Caco-2 (cell line): ENCODE measurements around the gene MAN2A1. TPM values are rescaled to one million over a fixed set of nuclear protein-coding genes. Genes with fewer than 3 reads are reported as not detected.
"Not testable (repeated sequence)": the region's sequence is repeated elsewhere in the genome, so short reads cannot be mapped to it uniquely, and the experiment has no call there.

Experiments used
- BruUV-seq: library from RNA; stranded (reverse); fragments of 400-500 nt; replicated peaks from 2 replicates; lab custom pipeline; 2021; lab: Mats Ljungman, UMichigan
- CTCF ChIA-PET: fragments of 300-600 bp; sonication (Branson Sonifier 250); formaldehyde crosslinking; loops from one replicate; lab custom pipeline; 2022; ENCODE audit warnings: antibody characterized with exemption; lab: Charles Lee
- POLR2A ChIA-PET: fragments of 300-600 bp; sonication (Branson Sonifier 250); formaldehyde crosslinking; loops from one replicate; lab custom pipeline; 2022; ENCODE audit warnings: antibody characterized with exemption; lab: Charles Lee
- DNase-seq, 2 experiments: peaks; one replicate each; pipeline versions ENCODE4 v3.0.0 to v3.0.0-alpha.2; 2020 to 2022
- H3K27me3 ChIP-seq: replicated peaks from 2 replicates; pipeline ENCODE4 v1.6.0; 2011; ENCODE audit warnings: low read length; ENCODE audit not compliant: control insufficient read depth, insufficient read depth
- H3K36me3 ChIP-seq: 2 replicates; pipeline ENCODE4 v1.5.1; 2011; ENCODE audit warnings: low read length; ENCODE audit not compliant: control insufficient read depth, insufficient read depth
- H3K4me1 ChIP-seq: fragments of 250-450 bp; sonication (Bioruptor Pico); 2 replicates; pipeline ENCODE4 v1.5.1; 2020; ENCODE audit warnings: mild to moderate bottlenecking
- H3K4me3 ChIP-seq: 2 replicates; pipeline ENCODE4 v1.5.1; 2011; ENCODE audit warnings: low read depth, mild to moderate bottlenecking, control low read depth, low read length
- H3K9me3 ChIP-seq: fragments of 250-450 bp; sonication (Bioruptor Pico); 2 replicates; pipeline ENCODE4 v1.5.1; 2020; ENCODE audit warnings: mild to moderate bottlenecking, moderate library complexity
- H3K27ac Mint-ChIP-seq: one replicate; pipeline ENCODE4 v1.8.0; 2022; ENCODE audit warnings: mixed read lengths; ENCODE audit not compliant: unreplicated experiment
- H3K27me3 Mint-ChIP-seq: one replicate; pipeline ENCODE4 v1.8.0; 2022; ENCODE audit warnings: mixed read lengths; ENCODE audit not compliant: insufficient read depth, unreplicated experiment
- H3K36me3 Mint-ChIP-seq: one replicate; pipeline ENCODE4 v1.8.0; 2022; ENCODE audit warnings: mild to moderate bottlenecking, mixed read lengths; ENCODE audit not compliant: insufficient read depth, unreplicated experiment
- H3K4me1 Mint-ChIP-seq: one replicate; pipeline ENCODE4 v1.8.0; 2022; ENCODE audit warnings: low read depth, mixed read lengths; ENCODE audit not compliant: unreplicated experiment
- H3K4me3 Mint-ChIP-seq: one replicate; pipeline ENCODE4 v1.8.0; 2022; ENCODE audit warnings: mild to moderate bottlenecking, moderate library complexity, mixed read lengths; ENCODE audit not compliant: unreplicated experiment
- H3K9me3 Mint-ChIP-seq: one replicate; pipeline ENCODE4 v1.8.0; 2022; ENCODE audit warnings: mixed read lengths; ENCODE audit not compliant: unreplicated experiment
- intact Hi-C: fragments of 100-400 bp; cut with micrococcal nuclease; formaldehyde crosslinking; loops from one replicate; pipeline ENCODE4 v1.10.0; 2022; ENCODE audit not compliant: unreplicated experiment
- total RNA-seq: library from RNA; stranded (reverse); gene quantifications from 2 replicates; pipeline ENCODE4 v1.2.3, GENCODE V29; 2022
- TF ChIP-seq, protein P1 (sequence below), 2 experiments: fragments of 200-600 bp in 1 of 2; IDR thresholded peaks; 1 replicate in 1 of 2; 2 replicates in 1 of 2; pipeline versions ENCODE4 v1.5.1 to v1.8.0; 2011 to 2022; ENCODE audit warnings: antibody characterized with exemption in 1 of 2, control low read depth in 1 of 2, inconsistent platforms in 1 of 2, low read depth in 1 of 2, low read length in 1 of 2, mild to moderate bottlenecking in 1 of 2, moderate library complexity in 1 of 2; ENCODE audit not compliant: insufficient read depth in 1 of 2, severe bottlenecking in 1 of 2, unreplicated experiment in 1 of 2

The MAN2A1 gene
- total RNA-seq, 1 experiment from 2014 or later, result 57.3 TPM

GRCh38 chr5:109885205-109885604 is 195.5 kb downstream of the MAN2A1 start:
- no peaks in the 10 kb centered on the region for H3K9me3 ChIP-seq
- Mint-ChIP-seq H3K9me3 (no peaks in the 10 kb centered on the region), H3K4me1 (no peaks in the 10 kb centered on the region), H3K27me3 (no peaks in the 10 kb centered on the region), H3K4me3 (no peak overlapping the region), H3K27ac (no peak overlapping the region), H3K36me3 (no peaks in the 10 kb centered on the region)
- no peak for DNase-seq
- no peak overlapping the region for H3K4me3 ChIP-seq
- no TSS peak for BruUV-seq
- intact Hi-C loops, result no loop called here
- TF ChIP-seq, protein P1, sequence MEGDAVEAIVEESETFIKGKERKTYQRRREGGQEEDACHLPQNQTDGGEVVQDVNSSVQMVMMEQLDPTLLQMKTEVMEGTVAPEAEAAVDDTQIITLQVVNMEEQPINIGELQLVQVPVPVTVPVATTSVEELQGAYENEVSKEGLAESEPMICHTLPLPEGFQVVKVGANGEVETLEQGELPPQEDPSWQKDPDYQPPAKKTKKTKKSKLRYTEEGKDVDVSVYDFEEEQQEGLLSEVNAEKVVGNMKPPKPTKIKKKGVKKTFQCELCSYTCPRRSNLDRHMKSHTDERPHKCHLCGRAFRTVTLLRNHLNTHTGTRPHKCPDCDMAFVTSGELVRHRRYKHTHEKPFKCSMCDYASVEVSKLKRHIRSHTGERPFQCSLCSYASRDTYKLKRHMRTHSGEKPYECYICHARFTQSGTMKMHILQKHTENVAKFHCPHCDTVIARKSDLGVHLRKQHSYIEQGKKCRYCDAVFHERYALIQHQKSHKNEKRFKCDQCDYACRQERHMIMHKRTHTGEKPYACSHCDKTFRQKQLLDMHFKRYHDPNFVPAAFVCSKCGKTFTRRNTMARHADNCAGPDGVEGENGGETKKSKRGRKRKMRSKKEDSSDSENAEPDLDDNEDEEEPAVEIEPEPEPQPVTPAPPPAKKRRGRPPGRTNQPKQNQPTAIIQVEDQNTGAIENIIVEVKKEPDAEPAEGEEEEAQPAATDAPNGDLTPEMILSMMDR (IDR thresholded peaks at IDR 0.05; ENCODE audit: insufficient read depth in 1 of 2, low read depth in 1 of 2, low read length in 1 of 2, severe bottlenecking in 1 of 2, unreplicated experiment in 1 of 2), result no peak
- ChIA-PET POLR2A (no interaction called here), CTCF (no interaction called here)
- no peaks in the 10 kb centered on the region; the same call in 1 of the 2 replicates for H3K36me3 ChIP-seq
- H3K27me3 ChIP-seq, result no peaks in the 10 kb centered on the region
- H3K4me1 ChIP-seq, result no peaks in the 10 kb centered on the region

- H3K4me3 Mint-ChIP-seq, result no peak overlapping the region
- Histone ChIP-seq H3K9me3 (peaks cover 9% of the 10 kb centered on the region), H3K27me3 (no peaks in the 10 kb centered on the region), H3K4me3 (no peak overlapping the region), H3K36me3 (no peaks in the 10 kb centered on the region; the same call in 1 of the 2 replicates), H3K4me1 (no peaks in the 10 kb centered on the region)
- BruUV-seq, result no TSS peak
- H3K27me3 Mint-ChIP-seq, result no peaks in the 10 kb centered on the region
- intact Hi-C loops, result no loop called here
- peaks cover 15% of the 10 kb centered on the region for H3K9me3 Mint-ChIP-seq
- H3K36me3 Mint-ChIP-seq, result no peaks in the 10 kb centered on the region
- TF ChIP-seq, protein P1 (IDR thresholded peaks at IDR 0.05; ENCODE audit: insufficient read depth in 1 of 2, low read depth in 1 of 2, low read length in 1 of 2, severe bottlenecking in 1 of 2, unreplicated experiment in 1 of 2), result no peak
- H3K27ac Mint-ChIP-seq, result no peak overlapping the region
- DNase-seq, result no peak
- CTCF ChIA-PET, result no interaction called here
- POLR2A ChIA-PET, result no interaction called here
- no peaks in the 10 kb centered on the region for H3K4me1 Mint-ChIP-seq
Observed at GRCh38 chr5:109888989-109889388, 199.3 kb downstream of the MAN2A1 start.

DNA sequence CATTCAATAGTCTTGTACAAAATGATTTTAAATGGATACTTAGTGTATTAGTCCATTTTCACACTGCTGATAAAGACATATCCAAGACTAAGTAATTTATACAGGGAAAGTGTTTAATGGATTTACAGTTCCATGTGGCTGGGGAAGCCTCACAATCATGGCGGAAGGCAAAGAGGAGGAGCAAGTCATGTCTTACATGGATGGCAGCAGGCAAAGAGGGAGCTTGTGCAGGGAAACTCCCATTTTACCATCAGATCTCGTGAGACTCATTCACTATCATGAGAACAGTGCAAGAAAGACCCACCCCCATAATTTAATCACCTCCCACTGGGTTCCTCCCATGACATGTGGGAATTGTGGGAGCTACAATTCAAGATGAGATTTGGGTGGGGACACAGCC is 203.5 kb downstream of the MAN2A1 start:
- H3K9me3 ChIP-seq, result peaks cover 19% of the 10 kb centered on the region
- H3K36me3 Mint-ChIP-seq, H3K4me3 ChIP-seq, POLR2A ChIA-PET, H3K27me3 Mint-ChIP-seq, H3K36me3 ChIP-seq, H3K27ac Mint-ChIP-seq, H3K4me1 ChIP-seq, BruUV-seq, H3K4me1 Mint-ChIP-seq, intact Hi-C loops, H3K4me3 Mint-ChIP-seq, H3K27me3 ChIP-seq, DNase-seq, CTCF ChIA-PET: not testable (repeated sequence)
- peaks cover 32% of the 10 kb centered on the region for H3K9me3 Mint-ChIP-seq
